ENCODE data around the gene EFNA5.
"Not testable (repeated sequence)": the region's sequence is repeated elsewhere in the genome, so short reads cannot be mapped to it uniquely, and the experiment has no call there.

The EFNA5 gene

DNA sequence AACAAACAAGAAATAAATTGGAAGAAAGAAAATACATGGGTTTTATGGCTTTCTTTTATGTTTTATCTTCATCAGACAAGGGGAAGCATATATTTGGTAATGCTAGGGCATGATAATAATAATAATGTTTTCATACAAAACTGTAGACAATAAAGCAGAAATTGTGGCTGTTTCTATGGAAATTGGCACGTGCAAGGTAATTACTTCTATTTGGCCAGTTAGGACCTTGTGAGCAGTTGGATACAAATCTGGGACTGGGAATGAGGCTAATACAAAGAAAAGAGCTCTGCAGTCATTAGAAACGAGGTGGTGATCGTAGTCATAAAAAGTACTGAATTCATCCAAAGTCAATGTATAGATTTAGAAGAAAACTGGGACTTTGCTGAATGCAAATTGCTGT, 233.6 kb downstream of the EFNA5 start:
- H3K9me3 Mint-ChIP-seq, result no peaks in the 10 kb centered on the region
- H3K27ac Mint-ChIP-seq, result no peak overlapping the region

DNA sequence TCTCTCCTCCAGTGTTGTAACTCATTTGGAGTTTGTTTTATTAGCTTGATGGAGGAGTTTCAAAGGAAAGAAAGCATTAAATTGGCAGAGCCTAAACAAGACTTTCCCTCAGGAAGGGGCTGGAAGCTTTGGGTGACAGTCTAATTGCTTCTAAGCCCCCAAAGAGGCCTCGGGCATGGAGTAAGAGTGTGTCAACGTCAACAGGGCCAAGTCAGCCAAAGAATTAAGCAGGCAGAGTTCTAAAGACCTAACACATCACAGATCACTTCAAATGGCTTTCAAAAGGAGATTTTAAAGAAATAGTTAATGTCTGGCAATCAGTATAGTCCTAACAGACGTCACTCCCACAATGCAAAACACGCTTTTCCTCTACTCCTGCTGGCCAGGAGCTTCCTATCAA, 234.5 kb downstream of the EFNA5 start:
- H3K4me3 Mint-ChIP-seq, result no peak overlapping the region
- H3K36me3 Mint-ChIP-seq (ENCODE audit: insufficient read depth), result no peaks in the 10 kb centered on the region
- no peak overlapping the region for H3K27ac Mint-ChIP-seq
- no peaks in the 10 kb centered on the region for H3K9me3 Mint-ChIP-seq
- DNase-seq (no peak), ATAC-seq (replicated peaks) (no peak)
- no peaks in the 10 kb centered on the region for H3K27me3 Mint-ChIP-seq
- H3K4me1 Mint-ChIP-seq (ENCODE audit: low read depth in 2 of 2), result peaks cover 0 to 2% of the 10 kb centered on the region in 2 donors

More for the DNA sequence above, 233.6 kb downstream of the EFNA5 start:
- no peak for ATAC-seq (replicated peaks)
- no peaks in the 10 kb centered on the region for H3K4me1 Mint-ChIP-seq (ENCODE audit: low read depth in 2 of 2)
- no peaks in the 10 kb centered on the region for H3K36me3 Mint-ChIP-seq (ENCODE audit: insufficient read depth)
- no peaks in the 10 kb centered on the region for H3K27me3 Mint-ChIP-seq
- H3K4me3 Mint-ChIP-seq, result no peak overlapping the region
- DNase-seq, result no peak

DNA sequence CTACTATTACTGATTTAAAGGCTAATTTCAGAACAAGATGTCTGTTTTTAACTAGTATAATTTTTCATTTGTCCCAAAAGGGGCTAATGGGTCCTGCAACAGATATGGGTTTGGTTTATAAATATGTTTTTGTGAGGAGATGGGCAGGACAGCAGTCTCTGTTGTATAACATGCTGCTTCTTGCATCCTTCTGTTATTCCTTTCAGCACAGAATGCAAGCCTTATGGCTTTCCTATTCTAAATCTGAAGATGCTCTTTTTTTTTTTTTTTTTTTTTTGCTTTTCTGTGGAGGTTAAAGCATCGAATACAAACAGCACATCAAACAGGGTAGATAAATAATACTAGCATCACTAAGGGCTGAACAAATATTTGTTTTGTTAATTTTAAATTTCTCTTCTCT, 235.7 kb downstream of the EFNA5 start:
- no peaks in the 10 kb centered on the region for H3K36me3 Mint-ChIP-seq (ENCODE audit: insufficient read depth)
- ATAC-seq (replicated peaks) (no peak), DNase-seq (no peak)
- no peaks in the 10 kb centered on the region for H3K9me3 Mint-ChIP-seq
- peaks cover 3 to 8% of the 10 kb centered on the region in 2 donors for H3K4me1 Mint-ChIP-seq (ENCODE audit: low read depth in 2 of 2)
- no peak overlapping the region for H3K27ac Mint-ChIP-seq
- H3K27me3 Mint-ChIP-seq, result no peaks in the 10 kb centered on the region
- no peak overlapping the region for H3K4me3 Mint-ChIP-seq

DNA sequence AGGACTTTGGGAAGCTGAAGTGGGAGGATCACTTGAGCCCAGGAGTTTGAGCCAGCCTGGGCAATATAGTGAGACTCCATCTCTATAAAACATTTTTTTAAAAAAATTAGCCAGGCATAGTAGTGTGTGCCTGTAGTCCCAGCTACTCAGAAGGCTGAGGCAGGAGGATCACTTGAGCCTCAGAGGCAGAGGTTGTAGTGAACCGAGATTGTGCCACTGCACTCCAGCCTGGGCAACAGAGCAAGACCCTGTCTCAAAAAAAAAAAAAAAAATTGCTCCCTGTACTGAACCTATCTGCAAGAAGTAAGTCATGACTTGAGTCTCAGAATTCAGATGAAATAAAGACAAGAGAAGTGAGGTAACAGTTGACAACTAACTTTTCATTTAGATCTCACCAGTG, 237.1 kb downstream of the EFNA5 start:
- H3K36me3 Mint-ChIP-seq (ENCODE audit: insufficient read depth); DNase-seq; H3K4me3 Mint-ChIP-seq; H3K9me3 Mint-ChIP-seq; H3K27me3 Mint-ChIP-seq; H3K27ac Mint-ChIP-seq; ATAC-seq (replicated peaks): not testable (repeated sequence)
- peaks cover 3 to 15% of the 10 kb centered on the region in 2 donors for H3K4me1 Mint-ChIP-seq (ENCODE audit: low read depth in 2 of 2)

DNA sequence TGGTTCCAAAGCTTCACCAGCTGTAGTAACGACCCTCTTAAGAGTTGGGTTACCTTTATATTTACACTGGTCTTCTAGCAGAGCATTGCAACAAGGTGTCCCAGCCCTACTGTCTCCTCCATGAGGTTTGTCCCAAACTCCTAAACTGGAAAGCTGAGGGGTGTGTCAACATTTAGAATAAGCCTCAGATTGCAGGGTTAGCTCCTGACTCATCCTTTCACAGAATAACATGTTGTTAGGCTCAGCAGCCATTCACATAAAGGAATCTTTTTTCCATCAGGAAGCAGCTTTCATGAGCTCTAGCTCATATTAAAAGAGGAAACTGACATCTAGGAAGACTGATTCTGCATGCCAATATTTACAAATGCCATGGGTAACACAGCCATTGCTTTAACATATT, 238.7 kb downstream of the EFNA5 start:
- no peaks in the 10 kb centered on the region for H3K27me3 Mint-ChIP-seq
- ATAC-seq (replicated peaks) (no peak), DNase-seq (no peak)
- peaks cover 3 to 23% of the 10 kb centered on the region in 2 donors for H3K4me1 Mint-ChIP-seq (ENCODE audit: low read depth in 2 of 2)
- no peaks in the 10 kb centered on the region for H3K36me3 Mint-ChIP-seq (ENCODE audit: insufficient read depth)
- no peak overlapping the region for H3K27ac Mint-ChIP-seq
- no peaks in the 10 kb centered on the region for H3K9me3 Mint-ChIP-seq
- no peak overlapping the region for H3K4me3 Mint-ChIP-seq

DNA sequence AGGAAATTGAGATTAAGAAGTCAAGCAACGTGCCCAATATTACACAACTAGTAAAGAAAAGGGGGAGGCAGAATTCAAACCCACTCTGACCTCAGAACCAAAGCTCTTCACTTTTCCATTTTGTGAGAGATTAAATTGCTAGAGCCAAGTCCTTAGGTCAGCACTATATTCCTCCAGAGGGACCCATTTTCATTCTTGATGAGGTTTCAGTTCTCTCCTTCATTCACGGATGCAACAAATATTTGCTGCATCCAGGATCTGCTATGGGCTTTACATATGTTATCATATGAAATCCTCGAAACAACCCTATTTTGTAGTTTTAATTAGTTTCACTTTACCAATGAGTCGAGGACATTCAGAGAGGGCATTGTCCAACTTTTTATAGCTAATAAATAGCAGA, 239.2 kb downstream of the EFNA5 start:
- H3K9me3 Mint-ChIP-seq, result no peaks in the 10 kb centered on the region
- H3K4me1 Mint-ChIP-seq (ENCODE audit: low read depth in 2 of 2), result peaks cover 3 to 23% of the 10 kb centered on the region in 2 donors
- no peak overlapping the region for H3K4me3 Mint-ChIP-seq
- H3K27ac Mint-ChIP-seq, result no peak overlapping the region
- H3K27me3 Mint-ChIP-seq, result no peaks in the 10 kb centered on the region
- ATAC-seq (replicated peaks), result no peak
- H3K36me3 Mint-ChIP-seq (ENCODE audit: insufficient read depth), result no peaks in the 10 kb centered on the region
- DNase-seq, result no peak

DNA sequence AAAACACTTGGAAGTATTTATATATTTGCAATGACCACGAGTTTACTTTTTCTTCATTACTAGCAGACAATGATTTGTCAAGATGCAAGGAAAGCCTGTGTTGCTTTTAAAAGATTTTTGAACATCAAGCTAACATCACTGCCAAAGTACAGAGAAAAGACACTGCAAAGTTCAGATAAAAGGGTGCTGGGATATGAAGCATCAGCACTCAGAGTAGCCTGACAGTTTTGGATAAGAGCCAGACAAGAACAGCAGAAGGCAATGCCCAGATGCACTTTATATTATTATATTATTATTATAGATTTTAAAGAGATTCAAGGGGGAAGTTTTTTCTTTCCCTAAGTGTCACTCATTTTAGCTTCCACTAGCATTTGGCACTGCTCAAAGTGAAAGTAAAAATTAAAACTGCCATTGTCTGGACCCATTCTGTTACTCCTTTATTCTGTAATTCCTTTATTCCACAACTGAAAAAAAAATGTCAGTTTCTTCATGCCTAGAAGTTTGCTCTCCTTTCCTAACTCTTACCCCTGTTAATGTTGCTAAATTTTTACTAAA, 240.6 kb downstream of the EFNA5 start:
- Mint-ChIP-seq H3K27ac (peak overlapping the region in 1 of 2 donors; percentile 94), H3K4me1 (ENCODE audit: low read depth in 2 of 2) (peaks cover 3 to 31% of the 10 kb centered on the region in 2 donors), H3K36me3 (ENCODE audit: insufficient read depth) (no peaks in the 10 kb centered on the region), H3K27me3 (no peaks in the 10 kb centered on the region), H3K4me3 (peak overlapping the region; percentile 36 to 60), H3K9me3 (no peaks in the 10 kb centered on the region)
- no peak for ATAC-seq (replicated peaks)
- DNase-seq, result no peak

DNA sequence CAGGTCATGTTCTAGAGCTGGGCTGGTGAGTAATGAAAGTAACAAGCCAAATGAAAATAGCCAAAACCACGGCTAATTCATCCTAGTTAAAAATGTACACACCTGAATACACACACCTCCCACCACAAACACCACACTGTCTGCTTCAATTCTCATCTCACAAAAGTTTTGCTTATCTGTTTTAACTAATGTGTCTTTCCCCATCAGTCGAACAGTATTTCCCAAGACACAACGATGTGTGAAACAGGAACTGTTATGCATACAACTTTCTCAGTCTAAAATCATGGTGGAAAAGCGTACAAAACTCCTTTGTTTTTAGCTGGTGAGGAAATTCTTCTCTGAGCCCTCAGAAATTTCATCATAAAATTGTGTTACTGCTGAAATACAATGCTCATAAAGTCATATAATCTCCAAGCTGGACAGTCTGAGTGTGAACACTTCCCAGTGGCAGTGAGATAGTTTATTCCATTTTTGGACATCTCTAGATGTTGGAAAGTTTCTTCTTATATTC, 242.4 kb downstream of the EFNA5 start:
- H3K27ac Mint-ChIP-seq, result peak overlapping the region in 1 of 2 donors; percentile 84
- no peaks in the 10 kb centered on the region for H3K36me3 Mint-ChIP-seq (ENCODE audit: insufficient read depth)
- H3K4me1 Mint-ChIP-seq (ENCODE audit: low read depth in 2 of 2), result peaks cover 3 to 31% of the 10 kb centered on the region in 2 donors
- ATAC-seq (replicated peaks) (peak; percentile 54), DNase-seq (peak in 1 of 3 experiments; percentile 1)
- peak overlapping the region in 1 of 2 donors; percentile 26 for H3K4me3 Mint-ChIP-seq
- H3K27me3 Mint-ChIP-seq, result no peaks in the 10 kb centered on the region
- no peaks in the 10 kb centered on the region for H3K9me3 Mint-ChIP-seq

DNA sequence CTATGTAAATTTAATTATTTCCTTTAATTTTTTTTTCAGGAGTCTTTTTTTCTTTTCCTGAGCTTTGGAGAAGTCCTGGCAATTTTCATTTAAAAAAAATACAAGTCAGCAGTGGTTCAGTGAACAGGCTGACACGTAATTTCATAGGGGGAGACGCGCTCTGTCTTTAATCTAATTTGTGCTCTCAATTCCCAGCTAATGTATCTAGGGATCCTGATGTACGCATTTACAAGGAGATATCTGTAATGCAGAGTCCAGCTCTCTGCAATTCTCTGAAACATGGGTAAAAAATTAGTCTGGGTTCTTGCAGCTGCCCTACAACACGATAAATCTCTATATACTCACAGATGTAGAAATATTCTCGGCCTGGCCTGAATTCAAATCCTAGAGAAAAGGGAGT, 243.9 kb downstream of the EFNA5 start:
- H3K4me3 Mint-ChIP-seq, result no peak overlapping the region
- H3K4me1 Mint-ChIP-seq (ENCODE audit: low read depth in 2 of 2), result peaks cover 6 to 37% of the 10 kb centered on the region in 2 donors
- DNase-seq, result no peak
- H3K36me3 Mint-ChIP-seq (ENCODE audit: insufficient read depth), result no peaks in the 10 kb centered on the region
- H3K27ac Mint-ChIP-seq, result no peak overlapping the region
- H3K27me3 Mint-ChIP-seq, result no peaks in the 10 kb centered on the region
- H3K9me3 Mint-ChIP-seq, result no peaks in the 10 kb centered on the region
- ATAC-seq (replicated peaks), result no peak

DNA sequence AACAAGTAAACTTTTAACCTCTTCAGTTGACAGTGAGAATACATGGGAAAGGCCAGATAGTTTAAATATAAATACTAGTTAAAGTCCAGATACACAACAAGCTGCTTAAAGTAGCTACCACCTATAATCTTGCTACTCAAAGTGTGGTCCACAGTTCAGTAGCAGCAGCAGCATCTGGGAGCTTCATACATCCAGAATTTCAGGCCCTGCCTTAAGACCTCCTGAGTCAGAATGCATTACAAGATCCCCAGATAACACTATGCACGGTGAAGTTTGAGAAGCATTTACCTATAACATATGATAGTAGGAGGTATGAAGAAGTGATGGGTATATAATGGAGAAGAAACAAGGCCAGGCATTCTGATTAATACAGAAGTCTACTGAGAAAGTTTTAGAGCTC, 244.5 kb downstream of the EFNA5 start:
- Mint-ChIP-seq H3K4me1 (ENCODE audit: low read depth in 2 of 2) (peaks cover 6 to 35% of the 10 kb centered on the region in 2 donors), H3K36me3 (ENCODE audit: insufficient read depth) (no peaks in the 10 kb centered on the region), H3K27me3 (no peaks in the 10 kb centered on the region), H3K27ac (no peak overlapping the region), H3K9me3 (no peaks in the 10 kb centered on the region), H3K4me3 (no peak overlapping the region)
- ATAC-seq (replicated peaks), result no peak
- DNase-seq, result no peak

DNA sequence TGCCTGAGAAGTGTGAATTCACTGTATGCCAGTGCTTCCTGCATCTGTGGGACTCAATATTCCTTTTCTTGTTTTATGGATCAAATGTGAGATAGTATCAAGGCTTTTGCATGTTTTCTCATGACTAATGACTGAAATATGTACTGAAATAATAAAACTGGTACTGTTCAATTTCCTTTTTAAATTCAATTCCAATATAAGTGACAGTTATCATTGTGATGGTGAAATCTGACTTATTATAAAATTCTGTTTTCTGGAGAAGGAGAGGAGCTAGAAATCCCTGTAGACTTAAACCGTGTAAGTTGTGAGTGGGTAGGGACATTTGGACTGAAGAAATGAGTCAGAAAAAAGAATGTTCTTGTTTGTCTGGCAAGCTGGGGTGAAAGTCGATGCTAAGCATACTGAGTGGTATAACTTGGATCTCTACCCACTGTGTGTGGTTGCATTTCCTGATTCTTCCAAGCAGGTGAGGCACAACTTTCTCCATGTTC, 245.2 kb downstream of the EFNA5 start:
- Mint-ChIP-seq H3K4me1 (ENCODE audit: low read depth in 2 of 2) (peaks cover 6 to 33% of the 10 kb centered on the region in 2 donors), H3K9me3 (no peaks in the 10 kb centered on the region), H3K4me3 (no peak overlapping the region), H3K27me3 (no peaks in the 10 kb centered on the region), H3K27ac (no peak overlapping the region), H3K36me3 (ENCODE audit: insufficient read depth) (no peaks in the 10 kb centered on the region)
- DNase-seq (no peak), ATAC-seq (replicated peaks) (no peak)

DNA sequence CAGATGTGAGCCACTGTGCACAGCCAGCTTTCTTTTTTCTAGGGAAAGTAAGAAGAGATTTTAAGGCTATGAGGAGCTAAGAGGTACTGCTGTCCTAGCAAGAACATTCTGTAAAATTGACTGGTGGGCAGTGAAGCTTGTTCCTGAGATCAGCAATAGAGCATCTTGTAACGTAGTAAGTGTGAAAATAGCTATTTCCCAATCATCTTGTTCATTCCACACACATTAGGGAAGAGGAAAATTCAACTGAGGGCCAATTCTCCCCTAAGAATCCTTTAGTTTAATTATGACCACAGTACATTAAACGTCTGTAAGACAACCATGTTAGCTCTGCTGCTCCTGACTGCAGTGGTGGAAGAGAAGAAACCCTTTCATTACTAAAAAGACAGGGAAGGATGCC, 246.2 kb downstream of the EFNA5 start:
- H3K4me1 Mint-ChIP-seq (ENCODE audit: low read depth in 2 of 2), result peaks cover 4 to 29% of the 10 kb centered on the region in 2 donors
- H3K36me3 Mint-ChIP-seq (ENCODE audit: insufficient read depth), result no peaks in the 10 kb centered on the region
- ATAC-seq (replicated peaks), result no peak
- DNase-seq, result no peak
- H3K27me3 Mint-ChIP-seq, result no peaks in the 10 kb centered on the region
- H3K4me3 Mint-ChIP-seq, result no peak overlapping the region
- no peak overlapping the region for H3K27ac Mint-ChIP-seq
- H3K9me3 Mint-ChIP-seq, result no peaks in the 10 kb centered on the region

DNA sequence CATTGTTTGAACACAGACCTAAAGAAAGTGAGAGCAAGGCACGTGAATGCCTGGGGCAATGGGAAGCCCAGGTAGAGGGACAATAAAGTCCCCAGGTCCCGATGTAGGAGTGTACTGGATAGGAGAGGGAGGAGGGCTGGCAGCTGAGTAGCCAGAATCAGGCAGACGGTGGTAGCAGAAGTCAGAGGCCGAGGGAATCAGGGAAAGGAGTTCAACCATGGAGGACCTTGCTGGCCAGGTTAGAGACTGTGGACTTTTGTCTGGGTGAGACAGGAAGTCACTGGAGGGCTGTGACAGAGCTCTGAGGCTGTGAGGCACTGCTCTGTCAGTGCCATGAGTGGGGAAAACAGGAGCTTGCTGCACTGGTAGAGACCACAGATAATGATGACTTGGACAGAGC, 248.2 kb downstream of the EFNA5 start:
- no peak overlapping the region for H3K4me3 Mint-ChIP-seq
- no peak overlapping the region for H3K27ac Mint-ChIP-seq
- DNase-seq (no peak), ATAC-seq (replicated peaks) (no peak)
- H3K9me3 Mint-ChIP-seq, result no peaks in the 10 kb centered on the region
- H3K27me3 Mint-ChIP-seq, result no peaks in the 10 kb centered on the region
- H3K36me3 Mint-ChIP-seq (ENCODE audit: insufficient read depth), result no peaks in the 10 kb centered on the region
- peaks cover 4 to 15% of the 10 kb centered on the region in 2 donors for H3K4me1 Mint-ChIP-seq (ENCODE audit: low read depth in 2 of 2)

DNA sequence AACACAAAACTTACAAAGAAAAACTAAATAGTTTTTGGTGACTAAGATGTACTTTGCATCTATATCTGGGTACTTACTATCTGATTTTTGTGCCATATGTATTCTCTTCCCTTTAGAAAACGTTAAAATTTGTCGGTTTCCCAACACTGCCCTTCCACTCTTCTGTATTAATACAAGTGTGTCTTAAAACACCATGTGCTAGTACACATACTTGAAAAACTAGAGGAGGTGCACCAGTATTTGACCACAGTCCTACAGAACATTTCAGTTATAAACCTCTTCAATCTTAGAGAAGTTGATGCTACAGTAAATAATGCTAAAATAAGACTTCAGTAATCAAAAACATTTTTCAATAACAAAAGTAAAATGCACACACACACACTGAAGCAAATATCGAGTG, 251.2 kb downstream of the EFNA5 start:
- Mint-ChIP-seq H3K27me3 (no peaks in the 10 kb centered on the region), H3K4me1 (ENCODE audit: low read depth in 2 of 2) (peaks cover 6 to 7% of the 10 kb centered on the region in 2 donors), H3K27ac (no peak overlapping the region), H3K36me3 (ENCODE audit: insufficient read depth) (no peaks in the 10 kb centered on the region), H3K9me3 (no peaks in the 10 kb centered on the region), H3K4me3 (no peak overlapping the region)
- ATAC-seq (replicated peaks) (no peak), DNase-seq (no peak)
